MM.1S (cell line): ENCODE data around the gene MAMLD1.

ENCODE experiments used
- DNase-seq: peaks from one replicate; pipeline ENCODE4 v3.0.0-alpha.2; 2015
- H2AFZ ChIP-seq: fragments of 300-600 bp; sonication (generic); 2 replicates; pipeline ENCODE4 v1.6.0; 2016; ENCODE audit warnings: antibody characterized with exemption, low read length
- H3F3A ChIP-seq: fragments of 300-600 bp; sonication (generic); 2 replicates; pipeline ENCODE4 v1.6.1; 2016; ENCODE audit warnings: mild to moderate bottlenecking, antibody characterized with exemption, low read length, moderate library complexity, mixed read lengths; ENCODE audit not compliant: insufficient read depth
- H3K27ac ChIP-seq: fragments of 300-600 bp; sonication (generic); 2 replicates; pipeline ENCODE4 v1.5.1; 2016; ENCODE audit warnings: mild to moderate bottlenecking, low read length
- H3K27me3 ChIP-seq: fragments of 300-600 bp; sonication (generic); replicated peaks from 2 replicates; pipeline ENCODE4 v1.6.0; 2016; ENCODE audit warnings: low read length; ENCODE audit not compliant: insufficient read depth
- H3K36me3 ChIP-seq: fragments of 300-600 bp; sonication (generic); replicated peaks from 2 replicates; pipeline ENCODE4 v1.6.1; 2016; ENCODE audit warnings: mild to moderate bottlenecking, low read length, mixed read lengths; ENCODE audit not compliant: insufficient read depth
- H3K4me1 ChIP-seq: fragments of 300-600 bp; sonication (generic); 2 replicates; pipeline ENCODE4 v1.6.1; 2016; ENCODE audit warnings: low read length, mixed read lengths
- H3K4me2 ChIP-seq: fragments of 300-600 bp; sonication (generic); 2 replicates; pipeline ENCODE4 v1.6.0; 2016; ENCODE audit warnings: low read depth, low read length
- H3K4me3 ChIP-seq: fragments of 300-600 bp; sonication (generic); 2 replicates; pipeline ENCODE4 v1.5.1; 2016; ENCODE audit warnings: low read length, mixed read lengths
- H3K79me2 ChIP-seq: fragments of 300-600 bp; sonication (generic); 2 replicates; pipeline ENCODE4 v1.6.1; 2016; ENCODE audit warnings: mixed run types, low read length, mixed read lengths
- H3K9ac ChIP-seq: fragments of 300-600 bp; sonication (generic); 2 replicates; pipeline ENCODE4 v1.6.1; 2016; ENCODE audit warnings: low read length, mixed read lengths
- H3K9me2 ChIP-seq: fragments of 300-600 bp; sonication (generic); replicated peaks from 2 replicates; pipeline ENCODE4 v1.6.1; 2016; ENCODE audit warnings: mild to moderate bottlenecking, low read length, mixed read lengths; ENCODE audit not compliant: insufficient read depth
- H3K9me3 ChIP-seq: fragments of 300-600 bp; sonication (generic); replicated peaks from 2 replicates; pipeline ENCODE4 v1.6.1; 2016; ENCODE audit warnings: mild to moderate bottlenecking, low read length, mixed read lengths; ENCODE audit not compliant: insufficient read depth
- H4K20me1 ChIP-seq: fragments of 300-600 bp; sonication (generic); 2 replicates; pipeline ENCODE4 v1.6.1; 2016; ENCODE audit warnings: mild to moderate bottlenecking, low read length, moderate library complexity, mixed read lengths; ENCODE audit not compliant: insufficient read depth
- EZH2 ChIP-seq: fragments of 300-600 bp; sonication (generic); optimal IDR thresholded peaks from 2 replicates; pipeline ENCODE3; 2017; ENCODE audit warnings: low read depth, mild to moderate bottlenecking, antibody characterized with exemption, low read length, mixed read lengths
- EZH2phosphoT487 ChIP-seq: fragments of 300-600 bp; sonication (generic); IDR thresholded peaks from 2 replicates; pipeline ENCODE4 v1.6.1; 2018; ENCODE audit warnings: antibody characterized with exemption, low read length
- TF ChIP-seq, protein P1 (sequence below): fragments of 300-600 bp; sonication (generic); IDR thresholded peaks from 2 replicates; pipeline ENCODE4 v1.5.1; 2016; ENCODE audit warnings: antibody characterized with exemption, low read length, mixed read lengths

Gene MAMLD1

DNA sequence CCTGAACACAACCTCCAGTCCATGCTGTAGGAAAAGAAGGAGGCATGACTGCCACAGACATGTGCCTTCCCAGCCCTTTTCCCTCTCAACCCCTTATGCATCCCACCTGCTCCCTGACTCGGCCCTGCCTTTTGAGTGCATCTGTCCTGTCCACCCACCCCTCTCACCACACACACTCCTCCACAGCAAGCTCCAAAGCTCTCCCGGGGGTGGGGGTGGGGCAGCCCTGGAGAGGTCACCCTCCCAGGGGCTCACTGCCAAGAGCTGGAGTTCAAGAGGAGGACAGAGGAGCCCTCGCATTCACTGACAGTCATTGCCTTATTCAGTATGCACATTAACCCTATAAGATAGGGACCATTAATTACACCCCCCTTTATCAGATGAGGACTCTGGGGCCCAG is 46.6 kb upstream of the MAMLD1 start:
- H3K79me2 ChIP-seq, result no peaks in the 10 kb centered on the region
- H3K36me3 ChIP-seq, result no peaks in the 10 kb centered on the region
- H4K20me1 ChIP-seq, result no peaks in the 10 kb centered on the region
- DNase-seq, result no peak
- no peaks in the 10 kb centered on the region for H3K9me2 ChIP-seq
- H3K9ac ChIP-seq, result no peak overlapping the region
- H3K9me3 ChIP-seq, result no peaks in the 10 kb centered on the region
- TF ChIP-seq, protein P1, sequence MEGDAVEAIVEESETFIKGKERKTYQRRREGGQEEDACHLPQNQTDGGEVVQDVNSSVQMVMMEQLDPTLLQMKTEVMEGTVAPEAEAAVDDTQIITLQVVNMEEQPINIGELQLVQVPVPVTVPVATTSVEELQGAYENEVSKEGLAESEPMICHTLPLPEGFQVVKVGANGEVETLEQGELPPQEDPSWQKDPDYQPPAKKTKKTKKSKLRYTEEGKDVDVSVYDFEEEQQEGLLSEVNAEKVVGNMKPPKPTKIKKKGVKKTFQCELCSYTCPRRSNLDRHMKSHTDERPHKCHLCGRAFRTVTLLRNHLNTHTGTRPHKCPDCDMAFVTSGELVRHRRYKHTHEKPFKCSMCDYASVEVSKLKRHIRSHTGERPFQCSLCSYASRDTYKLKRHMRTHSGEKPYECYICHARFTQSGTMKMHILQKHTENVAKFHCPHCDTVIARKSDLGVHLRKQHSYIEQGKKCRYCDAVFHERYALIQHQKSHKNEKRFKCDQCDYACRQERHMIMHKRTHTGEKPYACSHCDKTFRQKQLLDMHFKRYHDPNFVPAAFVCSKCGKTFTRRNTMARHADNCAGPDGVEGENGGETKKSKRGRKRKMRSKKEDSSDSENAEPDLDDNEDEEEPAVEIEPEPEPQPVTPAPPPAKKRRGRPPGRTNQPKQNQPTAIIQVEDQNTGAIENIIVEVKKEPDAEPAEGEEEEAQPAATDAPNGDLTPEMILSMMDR, result no peak
- TF ChIP-seq EZH2phosphoT487 (no peak), EZH2 (no peak)
- H3K27ac ChIP-seq, result no peak overlapping the region
- no peaks in the 10 kb centered on the region for H3K4me1 ChIP-seq
- no peak overlapping the region for H2AFZ ChIP-seq
- no peaks in the 10 kb centered on the region for H3F3A ChIP-seq
- no peak overlapping the region for H3K4me3 ChIP-seq
- H3K4me2 ChIP-seq, result no peak overlapping the region
- H3K27me3 ChIP-seq, result no peaks in the 10 kb centered on the region

DNA sequence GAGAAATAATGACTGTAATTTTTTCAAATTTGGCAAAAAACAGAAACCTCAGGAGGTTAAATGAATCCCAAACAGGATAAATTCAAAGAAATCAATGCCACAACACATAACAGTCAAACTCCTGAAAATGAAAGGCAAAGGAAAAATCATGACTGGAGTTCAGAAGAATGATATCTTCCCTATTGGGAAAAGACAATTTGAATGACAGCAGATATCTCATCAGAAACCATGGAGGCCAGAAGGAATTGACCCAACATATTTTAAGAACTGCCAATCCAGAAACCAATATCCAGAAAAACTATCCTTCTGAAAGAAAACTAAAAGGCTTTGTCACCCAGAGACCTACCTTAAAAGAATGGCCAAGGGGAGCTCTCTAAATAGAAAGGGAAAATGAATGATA is 40.1 kb upstream of the MAMLD1 start:
- DNase-seq, result no peak
- no peaks in the 10 kb centered on the region for H3K27me3 ChIP-seq
- no peaks in the 10 kb centered on the region for H3K4me1 ChIP-seq
- no peak overlapping the region for H2AFZ ChIP-seq
- no peak overlapping the region for H3K4me2 ChIP-seq
- H3K9me3 ChIP-seq, result no peaks in the 10 kb centered on the region
- H3K9ac ChIP-seq, result no peak overlapping the region
- H4K20me1 ChIP-seq, result no peaks in the 10 kb centered on the region
- no peaks in the 10 kb centered on the region for H3K79me2 ChIP-seq
- no peaks in the 10 kb centered on the region for H3K36me3 ChIP-seq
- no peaks in the 10 kb centered on the region for H3F3A ChIP-seq
- no peak overlapping the region for H3K27ac ChIP-seq
- TF ChIP-seq EZH2phosphoT487, result no peak
- TF ChIP-seq EZH2, result no peak
- TF ChIP-seq, protein P1, result no peak
- no peaks in the 10 kb centered on the region for H3K9me2 ChIP-seq
- no peak overlapping the region for H3K4me3 ChIP-seq

DNA sequence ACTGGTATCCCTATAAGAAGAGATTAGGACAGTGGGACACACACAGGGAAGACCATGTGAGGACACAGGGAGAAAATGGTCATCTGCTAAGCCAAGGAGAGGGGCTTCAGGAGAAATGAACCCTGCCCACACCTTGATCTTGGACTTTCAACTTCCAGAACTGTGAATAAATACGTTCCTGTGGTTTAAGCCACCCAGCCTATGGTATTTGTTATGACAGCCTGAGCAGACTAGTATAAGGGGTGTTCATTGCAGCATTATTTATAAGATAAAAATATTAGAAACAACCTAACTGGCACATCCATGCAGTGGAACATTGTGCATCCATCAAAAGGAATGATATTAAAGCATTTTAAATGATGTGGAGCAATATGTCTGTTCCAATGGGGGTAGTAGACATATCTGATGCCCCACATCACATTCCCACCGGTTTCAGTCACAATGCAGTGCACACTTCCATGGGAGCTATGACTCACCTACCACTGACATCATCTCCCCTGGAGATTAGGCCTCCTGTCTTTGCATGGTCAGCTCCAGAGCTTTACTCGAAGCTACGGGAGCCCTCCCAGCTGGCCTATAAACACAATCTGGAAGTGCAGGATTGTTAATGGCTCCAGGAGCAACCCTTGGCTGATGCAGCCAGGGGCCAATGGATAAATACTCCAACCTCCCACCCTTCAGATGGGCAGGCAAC is 38.9 kb upstream of the MAMLD1 start:
- no peaks in the 10 kb centered on the region for H3K9me2 ChIP-seq
- DNase-seq, result no peak
- H3K4me2 ChIP-seq, result no peak overlapping the region
- no peaks in the 10 kb centered on the region for H3K27me3 ChIP-seq
- H3K9ac ChIP-seq, result no peak overlapping the region
- H3K27ac ChIP-seq, result no peak overlapping the region
- no peaks in the 10 kb centered on the region for H4K20me1 ChIP-seq
- no peaks in the 10 kb centered on the region for H3K9me3 ChIP-seq
- H3K36me3 ChIP-seq, result no peaks in the 10 kb centered on the region
- H2AFZ ChIP-seq, result no peak overlapping the region
- H3K79me2 ChIP-seq, result no peaks in the 10 kb centered on the region
- TF ChIP-seq, protein P1, result no peak
- TF ChIP-seq EZH2, result no peak
- TF ChIP-seq EZH2phosphoT487, result no peak
- no peaks in the 10 kb centered on the region for H3F3A ChIP-seq
- no peak overlapping the region for H3K4me3 ChIP-seq
- no peaks in the 10 kb centered on the region for H3K4me1 ChIP-seq
